IMR-90 (cell line): Measurements from ENCODE around the gene ALDOA. TPM values are rescaled to one million over a fixed set of nuclear protein-coding genes. Genes with fewer than 3 reads are reported as not detected.

ENCODE experiments used
- ATAC-seq: fragments of 200-7000 bp; cut with Tn5 transposase; 2 replicates; pipeline ENCODE4 v1.9.1; 2020; ENCODE audit warnings: low read depth, mild to moderate bottlenecking, moderate library complexity
- BruUV-seq: library from RNA; stranded (reverse); fragments of 400-500 nt; replicated peaks from 2 replicates; lab custom pipeline; 2021; lab: Mats Ljungman, UMichigan
- CTCF ChIA-PET: fragments of 300-600 bp; formaldehyde crosslinking; extraction: SDS; loops from one replicate; lab custom pipeline; 2021; ENCODE audit warnings: antibody characterized with exemption; lab: Yijun Ruan, JAX
- POLR2A ChIA-PET: fragments of 300-600 bp; sonication (Branson Sonifier 250); formaldehyde crosslinking; loops from one replicate; lab custom pipeline; 2022; ENCODE audit warnings: antibody characterized with exemption; ENCODE audit not compliant: unreplicated experiment; lab: Charles Lee
- DNase-seq: peaks from one replicate; pipeline ENCODE4 v3.0.0; 2013
- H2AFZ ChIP-seq: replicated peaks from 2 replicates; pipeline ENCODE3; 2013; ENCODE audit warnings: low read length, mild to moderate bottlenecking; ENCODE audit not compliant: poor library complexity
- H2AK5ac ChIP-seq: 2 replicates; pipeline ENCODE4 v1.6.1; 2013; ENCODE audit warnings: low read depth, low read length, inconsistent platforms
- H2AK9ac ChIP-seq: replicated peaks from 2 replicates; pipeline ENCODE3; 2013; ENCODE audit warnings: mild to moderate bottlenecking, low read depth, low read length, moderate library complexity; ENCODE audit not compliant: poor library complexity
- H2BK120ac ChIP-seq: 2 replicates; pipeline ENCODE4 v1.6.1; 2013; ENCODE audit warnings: low read depth, low read length, inconsistent platforms
- H2BK15ac ChIP-seq: 3 replicates; pipeline ENCODE4 v1.6.1; 2013; ENCODE audit warnings: low read depth, low read length, inconsistent platforms
- H2BK20ac ChIP-seq: 2 replicates; pipeline ENCODE4 v1.6.1; 2013; ENCODE audit warnings: low read depth, mild to moderate bottlenecking, inconsistent platforms, low read length, moderate library complexity
- H2BK5ac ChIP-seq: 2 replicates; pipeline ENCODE4 v1.6.1; 2013; ENCODE audit warnings: mild to moderate bottlenecking, low read depth, low read length, inconsistent platforms; ENCODE audit not compliant: poor library complexity, severe bottlenecking
- H3K14ac ChIP-seq: replicated peaks from 2 replicates; pipeline ENCODE4 v1.6.1; 2013; ENCODE audit warnings: low read depth, low read length, inconsistent platforms
- H3K18ac ChIP-seq: 2 replicates; pipeline ENCODE4 v1.6.1; 2013; ENCODE audit warnings: low read depth, low read length, control low read depth
- H3K23ac ChIP-seq: 2 replicates; pipeline ENCODE4 v1.6.1; 2013; ENCODE audit warnings: low read depth, low read length, inconsistent platforms
- H3K27ac ChIP-seq: 2 replicates; pipeline ENCODE4 v1.5.1; 2013; ENCODE audit warnings: mild to moderate bottlenecking, control low read depth, low read length; ENCODE audit not compliant: insufficient read depth
- H3K27me3 ChIP-seq: 2 replicates; pipeline ENCODE4 v1.6.1; 2013; ENCODE audit warnings: low read length; ENCODE audit not compliant: control insufficient read depth, insufficient read depth
- H3K36me3 ChIP-seq: 2 replicates; pipeline ENCODE4 v1.6.1; 2013; ENCODE audit warnings: low read length, mixed read lengths; ENCODE audit not compliant: control insufficient read depth, insufficient read depth
- H3K4ac ChIP-seq: 2 replicates; pipeline ENCODE4 v1.6.1; 2013; ENCODE audit warnings: low read depth, low read length, inconsistent platforms
- H3K4me1 ChIP-seq: 2 replicates; pipeline ENCODE4 v1.6.1; 2013; ENCODE audit warnings: low read length, mixed read lengths; ENCODE audit not compliant: control insufficient read depth, insufficient read depth
- H3K4me2 ChIP-seq: 2 replicates; pipeline ENCODE4 v1.6.1; 2013; ENCODE audit warnings: low read depth, mild to moderate bottlenecking, control low read depth, low read length, moderate library complexity
- H3K4me3 ChIP-seq: 2 replicates; pipeline ENCODE4 v1.5.1; 2013; ENCODE audit warnings: low read depth, mild to moderate bottlenecking, control low read depth, low read length, moderate library complexity; ENCODE audit not compliant: insufficient read depth
- H3K56ac ChIP-seq: 2 replicates; pipeline ENCODE4 v1.6.1; 2013; ENCODE audit warnings: low read length, inconsistent platforms; ENCODE audit not compliant: insufficient read depth; ENCODE audit errors: extremely low read depth
- H3K79me1 ChIP-seq, 2 experiments: 2 replicates each; pipeline ENCODE4 v1.6.1; 2013; ENCODE audit warnings: low read length in 2 of 2, inconsistent platforms in 1 of 2, low read depth in 1 of 2
- H3K9ac ChIP-seq: 2 replicates; pipeline ENCODE4 v1.6.1; 2013; ENCODE audit warnings: low read depth, low read length, control low read depth
- H3K9me1 ChIP-seq: 2 replicates; pipeline ENCODE4 v1.6.1; 2013; ENCODE audit warnings: low read length, inconsistent platforms; ENCODE audit not compliant: insufficient read depth
- H3K9me3 ChIP-seq: 2 replicates; pipeline ENCODE4 v1.6.1; 2013; ENCODE audit warnings: low read length; ENCODE audit not compliant: control insufficient read depth, insufficient read depth
- H4K20me1 ChIP-seq: 2 replicates; pipeline ENCODE4 v1.6.1; 2013; ENCODE audit warnings: low read length, inconsistent platforms; ENCODE audit not compliant: insufficient read depth
- H4K5ac ChIP-seq: 2 replicates; pipeline ENCODE4 v1.6.1; 2013; ENCODE audit warnings: mild to moderate bottlenecking, low read depth, low read length, control low read depth
- H4K8ac ChIP-seq, 2 experiments: 2 replicates each; pipeline ENCODE4 v1.6.1; 2013; ENCODE audit warnings: low read depth in 2 of 2, low read length in 2 of 2, control low read depth in 1 of 2, inconsistent platforms in 1 of 2
- H4K91ac ChIP-seq: 2 replicates; pipeline ENCODE4 v1.6.1; 2013; ENCODE audit warnings: low read depth, low read length, inconsistent platforms; ENCODE audit not compliant: insufficient read depth
- CHD1 ChIP-seq: IDR thresholded peaks from 2 replicates; pipeline ENCODE4 v1.6.1; 2012; ENCODE audit warnings: low read depth, low read length, improper control_type of control experiment
- FOS ChIP-seq: fragments of 150-350 bp; IDR thresholded peaks from 2 replicates; pipeline ENCODE4 v1.6.1; 2016; ENCODE audit warnings: low read depth, low read length
- WGBS, 2 experiments: methylation state at CpG; one replicate each; pipeline versions ENCODE4 v1.1.5 to v1.1.7; 2013; ENCODE audit warnings: missing lambda C conversion rate in 2 of 2; ENCODE audit not compliant: insufficient read length in 1 of 2; ENCODE audit errors: extremely low coverage in 2 of 2; 5-methylcytosine and 5-hydroxymethylcytosine counted together
- dilution Hi-C: fragments of 300-500 bp; cut with HindIII; formaldehyde crosslinking; loops from one replicate; pipeline ENCODE4 v1.14.3; 2018; ENCODE audit warnings: low sequenced_read_pairs; ENCODE audit not compliant: unreplicated experiment
- in situ Hi-C: fragments of 300-500 bp; cut with MboI; formaldehyde crosslinking; loops from 3 replicates; pipeline ENCODE4 v1.14.3; 2019; ENCODE audit warnings: low sequenced_read_pairs, inconsistent platforms, mixed read lengths
- intact Hi-C: fragments of 100-400 bp; cut with micrococcal nuclease; formaldehyde crosslinking; loops from 2 replicates; pipeline ENCODE4 v1.10.0; 2022
- polyA plus RNA-seq, 3 experiments: library from polyadenylated mRNA; depleted of rRNA; stranded (reverse); fragments of >200 nt; gene quantifications; 2 replicates each; pipeline ENCODE4 v1.2.3, GENCODE V29; 2012; ENCODE audit warnings: low replicate concordance in 1 of 3
- total RNA-seq: library from RNA; depleted of rRNA; stranded (reverse); fragments of >200 nt; gene quantifications from 2 replicates; pipeline ENCODE4 v1.2.3, GENCODE V29; 2012

The ALDOA gene
- total and polyA plus RNA-seq, 2 of the 4 experiments (the other 2 are of a cell fraction): 1,697 to 1,990 TPM

- peak overlapping the region; percentile 92 for H3K23ac ChIP-seq
- ChIA-PET POLR2A (interaction anchor here (0.6 kb wide), 1 partner anchor 305 kb away, joined by 5 read pairs; no protein-coding TSS in a partner anchor), CTCF (no interaction called here)
- no peak overlapping the region; the same call in 1 of the 2 replicates for H3K56ac ChIP-seq
- WGBS, 2 experiments: no CpG with 5 or more reads among the region's 3 CpGs
- H3K27me3 ChIP-seq: peaks cover 2% of the 10 kb centered on the region; the same call in 1 of the 2 replicates
- no peak overlapping the region; the same call in 1 of the 2 replicates for H4K5ac ChIP-seq
- in situ Hi-C loops: no loop called here
- H4K8ac ChIP-seq: peak overlapping the region; percentile 5 to 94; a peak in 3 of 4 replicates
- H3K4ac ChIP-seq: peak overlapping the region; percentile 84
- TF ChIP-seq CHD1 (no peak), FOS (0 out of 2 replicates have a peak, but pooled peaks have one; percentile 14)
- ATAC-seq: no peak; the same call in 1 of the 2 replicates
- no peak overlapping the region for H3K4me2 ChIP-seq
- peak overlapping the region; percentile 75 for H2AK5ac ChIP-seq
- peak overlapping the region; percentile 93 for H2AK9ac ChIP-seq
- H3K9me3 ChIP-seq: no peaks in the 10 kb centered on the region
- H3K18ac ChIP-seq: no peak overlapping the region
- no peaks in the 10 kb centered on the region; the same call in 1 of the 2 replicates for H4K20me1 ChIP-seq
- H3K14ac ChIP-seq: peak overlapping the region; percentile 93
- peak; percentile 70 for DNase-seq
- BruUV-seq: no TSS peak
- H3K36me3 ChIP-seq: no peaks in the 10 kb centered on the region
- H2BK5ac ChIP-seq: peak overlapping the region; percentile 55
- peaks cover 7% of the 10 kb centered on the region for H3K4me1 ChIP-seq
- peak overlapping the region; percentile 56; the same call in 1 of the 2 replicates for H2BK120ac ChIP-seq
- H2AFZ ChIP-seq: peak overlapping the region; percentile 92
- no peak overlapping the region for H3K4me3 ChIP-seq
- no peak overlapping the region; the same call in 1 of the 2 replicates for H3K27ac ChIP-seq
- dilution Hi-C loops: no loop called here
- H4K91ac ChIP-seq: peak overlapping the region; percentile 50
- H2BK15ac ChIP-seq: peak overlapping the region; percentile 92; the same call in 2 of the 3 replicates
- H3K9me1 ChIP-seq: peaks cover 14% of the 10 kb centered on the region
- peaks cover 6 to 42% of the 10 kb centered on the region in 2 experiments; a peak in 2 of 4 replicates for H3K79me1 ChIP-seq
- intact Hi-C loops: no loop called here
- peak overlapping the region; percentile 55; the same call in 1 of the 2 replicates for H2BK20ac ChIP-seq
- H3K9ac ChIP-seq: peak overlapping the region; percentile 36; the same call in 1 of the 2 replicates
Measured at GRCh38 chr16:30051518-30051917, 14.0 kb upstream of the ALDOA start.
